HG03045 (cell line): Measurements from ENCODE around the gene CD276.
"Not testable (repeated sequence)": the region's sequence is repeated elsewhere in the genome, so short reads cannot be mapped to it uniquely, and the experiment has no call there.

Experiments
- ATAC-seq: cut with Tn5 transposase; IDR thresholded peaks from one replicate; pipeline ENCODE4 v1.9.1; 2021; ENCODE audit warnings: mild to moderate bottlenecking, moderate library complexity; ENCODE audit not compliant: unreplicated experiment

CD276 gene

GRCh38 chr15:73709686-73710085 is 25.5 kb downstream of the CD276 start:
- no peak for ATAC-seq

- no peak for ATAC-seq
Measured at GRCh38 chr15:73710321-73710720, 26.1 kb downstream of the CD276 start.

- no peak for ATAC-seq
Measured at GRCh38 chr15:73711526-73711925, 27.3 kb downstream of the CD276 start.

- ATAC-seq: no peak
Measured at GRCh38 chr15:73712107-73712506, 27.9 kb downstream of the CD276 start.

GRCh38 chr15:73714695-73715301 is 30.6 kb downstream of the CD276 start:
- ATAC-seq: no peak

- no peak for ATAC-seq
Measured at GRCh38 chr15:73715417-73715816, 31.2 kb downstream of the CD276 start.

GRCh38 chr15:73716417-73716816 is 32.2 kb downstream of the CD276 start:
- ATAC-seq: no peak

- ATAC-seq: no peak
Measured at GRCh38 chr15:73717206-73717605, 33.0 kb downstream of the CD276 start.

- no peak for ATAC-seq
Measured at GRCh38 chr15:73717802-73718201, 33.6 kb downstream of the CD276 start.

GRCh38 chr15:73718694-73719093 is 34.5 kb downstream of the CD276 start:
- ATAC-seq: no peak

- no peak for ATAC-seq
Measured at GRCh38 chr15:73722425-73722824, 38.2 kb downstream of the CD276 start.

GRCh38 chr15:73723191-73723590 is 39.0 kb downstream of the CD276 start:
- ATAC-seq: no peak

- ATAC-seq: no peak
Measured at GRCh38 chr15:73724212-73724611, 40.0 kb downstream of the CD276 start.

GRCh38 chr15:73727330-73727976 is 43.3 kb downstream of the CD276 start:
- ATAC-seq: no peak

GRCh38 chr15:73732051-73732450 is 47.9 kb downstream of the CD276 start:
- not testable (repeated sequence) for ATAC-seq

- ATAC-seq: no peak
Measured at GRCh38 chr15:73732930-73733329, 48.7 kb downstream of the CD276 start.

- no peak for ATAC-seq
Measured at GRCh38 chr15:73737535-73737934, 53.4 kb downstream of the CD276 start.

GRCh38 chr15:73740152-73741048 is 56.2 kb downstream of the CD276 start:
- no peak for ATAC-seq

- no peak for ATAC-seq
Measured at GRCh38 chr15:73741321-73741836, 57.2 kb downstream of the CD276 start.

GRCh38 chr15:73744293-73744692 is 60.1 kb downstream of the CD276 start:
- ATAC-seq: no peak

GRCh38 chr15:73745073-73745472 is 60.9 kb downstream of the CD276 start:
- ATAC-seq: no peak

GRCh38 chr15:73746261-73746660 is 62.1 kb downstream of the CD276 start:
- ATAC-seq: no peak
